KMS-11 (cell line): ENCODE measurements around the gene ATG9A.

Experiments
- H2AFZ ChIP-seq: fragments of 200-600 bp; sonication (generic); 2 replicates; pipeline ENCODE4 v1.6.1; 2016; ENCODE audit warnings: antibody characterized with exemption, mixed run types, low read depth
- H3K27ac ChIP-seq: fragments of 200-600 bp; sonication (generic); 2 replicates; pipeline ENCODE4 v1.6.1; 2016; ENCODE audit warnings: mild to moderate bottlenecking, mixed run types
- H3K27me3 ChIP-seq: fragments of 200-600 bp; sonication (generic); 2 replicates; pipeline ENCODE4 v1.6.1; 2017; ENCODE audit warnings: mild to moderate bottlenecking, low read depth, mixed run types, moderate library complexity; ENCODE audit not compliant: insufficient read depth
- H3K36me3 ChIP-seq: fragments of 200-600 bp; sonication (generic); 2 replicates; pipeline ENCODE4 v1.6.1; 2017; ENCODE audit warnings: mild to moderate bottlenecking, mixed run types; ENCODE audit not compliant: insufficient read depth
- H3K4me1 ChIP-seq: fragments of 200-600 bp; sonication (generic); 2 replicates; pipeline ENCODE4 v1.6.1; 2016; ENCODE audit warnings: mild to moderate bottlenecking, low read depth, mixed run types; ENCODE audit not compliant: poor library complexity, severe bottlenecking
- H3K4me2 ChIP-seq: fragments of 200-600 bp; sonication (generic); 2 replicates; pipeline ENCODE4 v1.7.0; 2016; ENCODE audit warnings: mild to moderate bottlenecking, mixed run types
- H3K4me3 ChIP-seq: fragments of 200-600 bp; sonication (generic); IDR thresholded peaks from 2 replicates; pipeline ENCODE4 v1.6.1; 2017; ENCODE audit warnings: low read depth, low read length, mixed read lengths; ENCODE audit not compliant: insufficient read depth
- H3K79me2 ChIP-seq: fragments of 200-600 bp; sonication (generic); 2 replicates; pipeline ENCODE4 v1.6.1; 2016; ENCODE audit warnings: low read depth, mixed run types; ENCODE audit not compliant: insufficient read depth
- H3K9ac ChIP-seq: fragments of 200-600 bp; sonication (generic); 2 replicates; pipeline ENCODE4 v1.6.1; 2016; ENCODE audit warnings: mild to moderate bottlenecking, mixed run types
- H4K20me1 ChIP-seq: fragments of 200-600 bp; sonication (generic); 2 replicates; pipeline ENCODE4 v1.6.1; 2016; ENCODE audit warnings: mild to moderate bottlenecking, mixed run types; ENCODE audit not compliant: insufficient read depth
- CTCF ChIP-seq: fragments of 200-600 bp; sonication (generic); conservative IDR thresholded peaks from 2 replicates; pipeline ENCODE4 v1.6.1; 2017; ENCODE audit warnings: low read depth, mild to moderate bottlenecking, antibody characterized with exemption, low read length, moderate library complexity, mixed read lengths

The ATG9A gene

GRCh38 chr2:219228041-219228910, 1.2 kb downstream of the ATG9A start:
- Histone ChIP-seq H3K4me3 (no peak overlapping the region), H3K79me2 (peaks cover 36% of the 10 kb centered on the region; the same call in 1 of the 2 replicates), H3K36me3 (no peaks in the 10 kb centered on the region; the same call in 1 of the 2 replicates), H4K20me1 (no peaks in the 10 kb centered on the region), H3K9ac (peak overlapping the region; percentile 72; the same call in 1 of the 2 replicates), H3K27ac (no peak overlapping the region), H3K4me2 (peak overlapping the region; percentile 95), H3K4me1 (peaks cover 21% of the 10 kb centered on the region), H2AFZ (no peak overlapping the region), H3K27me3 (no peaks in the 10 kb centered on the region)
- no peak for TF ChIP-seq CTCF

- Histone ChIP-seq H3K9ac (no peak overlapping the region), H3K27ac (no peak overlapping the region), H3K4me2 (no peak overlapping the region), H4K20me1 (no peaks in the 10 kb centered on the region), H2AFZ (no peak overlapping the region), H3K36me3 (no peaks in the 10 kb centered on the region; the same call in 1 of the 2 replicates), H3K4me1 (peaks cover 8% of the 10 kb centered on the region), H3K79me2 (peaks cover 21% of the 10 kb centered on the region; the same call in 1 of the 2 replicates), H3K4me3 (no peak overlapping the region), H3K27me3 (no peaks in the 10 kb centered on the region)
- no peak for TF ChIP-seq CTCF
Measured at GRCh38 chr2:219225350-219225749, 4.1 kb downstream of the ATG9A start.

- TF ChIP-seq CTCF: no peak
- no peak overlapping the region for H3K4me2 ChIP-seq
- peaks cover 8% of the 10 kb centered on the region for H3K4me1 ChIP-seq
- peaks cover 16% of the 10 kb centered on the region; the same call in 1 of the 2 replicates for H3K79me2 ChIP-seq
- no peaks in the 10 kb centered on the region for H3K27me3 ChIP-seq
- H3K36me3 ChIP-seq: no peaks in the 10 kb centered on the region; the same call in 1 of the 2 replicates
- H3K27ac ChIP-seq: no peak overlapping the region
- no peak overlapping the region for H3K4me3 ChIP-seq
- H3K9ac ChIP-seq: no peak overlapping the region
- H4K20me1 ChIP-seq: no peaks in the 10 kb centered on the region
- no peak overlapping the region for H2AFZ ChIP-seq
Measured at GRCh38 chr2:219223831-219224610, 5.4 kb downstream of the ATG9A start.

- Histone ChIP-seq H4K20me1 (no peaks in the 10 kb centered on the region), H3K27ac (no peak overlapping the region; the same call in 1 of the 2 replicates), H2AFZ (no peak overlapping the region), H3K4me2 (no peak overlapping the region), H3K36me3 (no peaks in the 10 kb centered on the region; the same call in 1 of the 2 replicates), H3K27me3 (no peaks in the 10 kb centered on the region), H3K9ac (no peak overlapping the region), H3K4me1 (peaks cover 7% of the 10 kb centered on the region), H3K79me2 (no peaks in the 10 kb centered on the region), H3K4me3 (no peak overlapping the region)
- TF ChIP-seq CTCF: no peak
Measured at GRCh38 chr2:219221957-219222518, 7.4 kb downstream of the ATG9A start.
